Heart left ventricle (tissue), 13 donors: ENCODE data around the gene FAM83B.
"Not testable (repeated sequence)": the region's sequence is repeated elsewhere in the genome, so short reads cannot be mapped to it uniquely, and the experiment has no call there.

Experiments
- POLR2A ChIP-seq, 2 donors: fragments of 450-650 bp; IDR thresholded peaks; one replicate each; pipeline ENCODE4 v1.6.1; 2017; ENCODE audit warnings: antibody characterized with exemption in 2 of 2, mild to moderate bottlenecking in 2 of 2, moderate library complexity in 2 of 2
- TF ChIP-seq, protein P1 (sequence below), 12 donors: fragments of 200-600 bp; sonication (generic) in 4 of 12; IDR thresholded peaks; one replicate each; pipeline versions ENCODE4 v1.5.0 to v1.8.0; 2018 to 2022; ENCODE audit warnings: antibody characterized with exemption in 12 of 12, mild to moderate bottlenecking in 5 of 12
- donor health status: ischemic (EF 13 %, LVEDD 7.1; RV severe dilation, severe dysfunction).
- donor health status: DM: no; HTN: yes; CAD: no.
- donor health status: DM: no; HTN: no; CAD: no.
- donor health status: ischemic (EF 25% LVEDD 6.9; RV normal size, moderate dysfunction).
- donor health status: ischemic (EF 25% LVEDD 5.7; RV mildly dilated, moderate dysfunction).
- donor health status: ischemic (EF 35%, LVEDD 5.7; RV mildly dilated, moderate dysfunction).
- donor health status: nonischemic (EF 11% LVEDD 7.7; RV severe dilation, severe dysfunction).
- donor health status: DM: yes; HTN: yes; CAD: no.
- donor health status: PGD.
- donor health status: ischemic (EF 29% LVEDD 5.4; RV normal size, mild dysfunction).
- donor health status: nonischemic (EF 23%, LVEDD 6.1; RV moderate dilation, normal function).

DNA sequence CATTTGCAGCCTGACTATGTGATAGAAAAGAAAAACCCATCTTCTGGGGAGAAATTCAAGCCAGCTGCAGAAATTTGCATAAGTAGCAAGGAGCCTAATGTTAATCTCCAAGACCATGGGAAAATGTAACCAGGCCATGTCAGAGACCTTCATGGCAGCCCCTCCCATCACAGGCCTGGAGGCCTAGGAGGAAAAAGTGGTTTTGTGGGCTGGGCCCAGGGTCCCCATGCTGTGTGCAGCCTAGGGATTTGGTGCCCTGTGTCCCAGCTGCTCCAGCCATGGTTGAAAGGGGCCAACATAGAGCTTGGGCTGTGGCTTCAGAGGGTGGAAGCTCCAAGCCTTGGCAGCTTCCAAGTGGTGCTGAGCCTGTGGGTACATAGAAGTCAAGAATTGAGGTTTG lies 49.7 kb upstream of the FAM83B start:
- TF ChIP-seq, protein P1, sequence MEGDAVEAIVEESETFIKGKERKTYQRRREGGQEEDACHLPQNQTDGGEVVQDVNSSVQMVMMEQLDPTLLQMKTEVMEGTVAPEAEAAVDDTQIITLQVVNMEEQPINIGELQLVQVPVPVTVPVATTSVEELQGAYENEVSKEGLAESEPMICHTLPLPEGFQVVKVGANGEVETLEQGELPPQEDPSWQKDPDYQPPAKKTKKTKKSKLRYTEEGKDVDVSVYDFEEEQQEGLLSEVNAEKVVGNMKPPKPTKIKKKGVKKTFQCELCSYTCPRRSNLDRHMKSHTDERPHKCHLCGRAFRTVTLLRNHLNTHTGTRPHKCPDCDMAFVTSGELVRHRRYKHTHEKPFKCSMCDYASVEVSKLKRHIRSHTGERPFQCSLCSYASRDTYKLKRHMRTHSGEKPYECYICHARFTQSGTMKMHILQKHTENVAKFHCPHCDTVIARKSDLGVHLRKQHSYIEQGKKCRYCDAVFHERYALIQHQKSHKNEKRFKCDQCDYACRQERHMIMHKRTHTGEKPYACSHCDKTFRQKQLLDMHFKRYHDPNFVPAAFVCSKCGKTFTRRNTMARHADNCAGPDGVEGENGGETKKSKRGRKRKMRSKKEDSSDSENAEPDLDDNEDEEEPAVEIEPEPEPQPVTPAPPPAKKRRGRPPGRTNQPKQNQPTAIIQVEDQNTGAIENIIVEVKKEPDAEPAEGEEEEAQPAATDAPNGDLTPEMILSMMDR (IDR thresholded peaks at IDR 0.05), result not testable (repeated sequence)
- not testable (repeated sequence) for TF ChIP-seq POLR2A (IDR thresholded peaks at IDR 0.05)
